K562 (cell line): ENCODE results near the gene ADCY5. TPM values are rescaled to one million over a fixed set of nuclear protein-coding genes. Genes with fewer than 3 reads are reported as not detected.

Experiments used
- ATAC-seq: fragments of 200-7000 bp; cut with Tn5 transposase; 3 replicates; pipeline ENCODE4 v1.9.1; 2020; ENCODE audit warnings: moderate library complexity
- BruUV-seq: library from RNA; stranded (reverse); fragments of 400-500 nt; replicated peaks from 2 replicates; lab custom pipeline; 2021; lab: Mats Ljungman, UMichigan
- CTCF ChIA-PET: fragments of 300-600 bp; formaldehyde crosslinking; extraction: SDS; loops from one replicate; lab custom pipeline; 2021; ENCODE audit warnings: low intra/inter-chr PET ratio; lab: Yijun Ruan, JAX
- POLR2A ChIA-PET: fragments of 300-600, 350-650 bp; sonication (Branson Sonifier 250); formaldehyde crosslinking; extraction: SDS; loops from one replicate; lab custom pipeline; 2021; ENCODE audit warnings: antibody characterized with exemption, inconsistent platforms; lab: Yijun Ruan, JAX
- DNase-seq, 4 experiments: peaks; one replicate each; pipeline versions ENCODE4 v3.0.0 to v3.0.0-alpha.2; 2011 to 2018; ENCODE audit warnings: low spot score in 3 of 4, mixed read lengths in 3 of 4; ENCODE audit errors: extremely low read depth in 1 of 4
- FAIRE-seq: peaks from 2 replicates; lab custom pipeline; 2011; peaks lifted over from hg19 to GRCh38; lab: Jason Lieb, UNC
- H2AFZ ChIP-seq: 2 replicates; pipeline ENCODE4 v1.6.0; 2011; ENCODE audit warnings: low read depth, low read length, control low read depth, inconsistent platforms
- H3K27ac ChIP-seq: fragments of 200-600 bp; 3 replicates; pipeline ENCODE4 v1.8.0; 2011; ENCODE audit warnings: low read depth, mild to moderate bottlenecking, control low read depth, inconsistent platforms, low read length, moderate library complexity, mixed read lengths; ENCODE audit errors: extremely low read depth
- H3K27me3 ChIP-seq, 2 experiments: fragments of 300-600 bp in 1 of 2; 2 replicates in 1 of 2; 3 replicates in 1 of 2; pipeline versions ENCODE4 v1.6.0 to v1.8.0; 2011; ENCODE audit warnings: inconsistent platforms in 2 of 2, low read length in 2 of 2, mild to moderate bottlenecking in 1 of 2, mixed read lengths in 1 of 2, moderate library complexity in 1 of 2; ENCODE audit not compliant: control insufficient read depth in 2 of 2, insufficient read depth in 2 of 2
- H3K36me3 ChIP-seq: fragments of 300-600 bp; 3 replicates; pipeline ENCODE4 v1.8.0; 2011; ENCODE audit warnings: mild to moderate bottlenecking, low read length, inconsistent platforms; ENCODE audit not compliant: control insufficient read depth, insufficient read depth
- H3K4me1 ChIP-seq, 2 experiments: fragments of 200-600 bp in 1 of 2; replicated peaks in 1 of 2; 2 replicates in 1 of 2; 3 replicates in 1 of 2; pipeline versions ENCODE4 v1.5.1 to v1.8.0; 2011; ENCODE audit warnings: inconsistent platforms in 2 of 2, low read length in 2 of 2, mild to moderate bottlenecking in 1 of 2, mixed read lengths in 1 of 2, moderate library complexity in 1 of 2; ENCODE audit not compliant: control insufficient read depth in 2 of 2, insufficient read depth in 2 of 2
- H3K4me2 ChIP-seq: 2 replicates; pipeline ENCODE4 v1.6.1; 2011; ENCODE audit warnings: low read length, control low read depth, inconsistent platforms, mixed read lengths; ENCODE audit not compliant: insufficient read depth
- H3K4me3 ChIP-seq: fragments of 200-600 bp; sonication (generic), shearing (Covaris generic); 2 replicates; pipeline ENCODE4 v1.5.1; 2016; ENCODE audit warnings: control low read depth, inconsistent platforms
- H3K79me2 ChIP-seq: fragments of 200-600 bp; 3 replicates; pipeline ENCODE4 v1.8.0; 2011; ENCODE audit warnings: low read length, inconsistent platforms; ENCODE audit not compliant: control insufficient read depth, insufficient read depth
- H3K9ac ChIP-seq, 2 experiments: 2 replicates each; pipeline versions ENCODE4 v1.6.0 to v1.6.1; 2011; ENCODE audit warnings: low read depth in 2 of 2, low read length in 2 of 2, control low read depth in 1 of 2, inconsistent platforms in 1 of 2, mild to moderate bottlenecking in 1 of 2, mixed read lengths in 1 of 2; ENCODE audit not compliant: insufficient read depth in 1 of 2
- H3K9me1 ChIP-seq: one replicate; pipeline ENCODE4 v1.6.0; 2011; ENCODE audit warnings: inconsistent platforms, mild to moderate bottlenecking, low read length, moderate library complexity; ENCODE audit not compliant: control insufficient read depth, insufficient read depth
- H3K9me3 ChIP-seq: replicated peaks from 2 replicates; pipeline ENCODE4 v1.5.1; 2011; ENCODE audit warnings: low read depth, low read length, inconsistent platforms; ENCODE audit not compliant: control insufficient read depth, insufficient read depth
- H4K20me1 ChIP-seq: replicated peaks from 2 replicates; pipeline ENCODE4 v1.6.1; 2011; ENCODE audit warnings: low read length, inconsistent platforms, mixed read lengths; ENCODE audit not compliant: control insufficient read depth, insufficient read depth
- DNMT1 ChIP-seq: fragments of 450-650 bp; IDR thresholded peaks from 2 replicates; pipeline ENCODE4 v1.6.1; 2016; ENCODE audit warnings: antibody characterized with exemption, mild to moderate bottlenecking
- WGBS: fragments of 100-300 bp; shearing (Covaris generic); methylation state at CpG from one replicate; pipeline ENCODE4 v1.1.6; 2016; ENCODE audit warnings: low coverage, mixed read lengths; ENCODE audit not compliant: insufficient coverage; ENCODE audit errors: missing lambda C conversion rate; 5-methylcytosine and 5-hydroxymethylcytosine counted together
- in situ Hi-C: fragments of 300-500 bp; cut with MboI; formaldehyde crosslinking; loops from 4 replicates; pipeline ENCODE4 v1.15.0; 2018; ENCODE audit warnings: inconsistent platforms, mixed read lengths
- intact Hi-C: fragments of 100-400 bp; cut with micrococcal nuclease; formaldehyde crosslinking; loops from 2 replicates; pipeline ENCODE4 v1.14.2; 2022
- polyA plus RNA-seq, 8 experiments: library from polyadenylated mRNA; depleted of rRNA in 4 of 8; stranded (reverse) in 5 of 8; unstranded in 3 of 8; fragments of >200 nt; fragmentation: Nextera tagmentation in 2 of 8; fragmentation: Illumina TruSeq in 1 of 8; extraction: Ambion mirVana in 2 of 8; extraction: Trizol in 1 of 8; gene quantifications; 2 replicates each; pipeline versions ENCODE4 v1.2.1 to v1.2.3, GENCODE V29; 2011 to 2014; ENCODE audit warnings: inconsistent platforms in 1 of 8, missing spikeins in 1 of 8
- total RNA-seq, 7 experiments: library from RNA; depleted of rRNA in 6 of 7; stranded (reverse); fragments of >200 nt in 6 of 7; fragmentation: Illumina TruSeq in 2 of 7; extraction: Trizol in 2 of 7; gene quantifications; 2 replicates each; pipeline versions ENCODE4 v1.2.1 to v1.2.3, GENCODE V29; 2011 to 2021; ENCODE audit warnings: low replicate concordance in 1 of 7
- TF ChIP-seq, protein P1 (sequence below): IDR thresholded peaks from 2 replicates; pipeline ENCODE4 v1.6.1; 2014; ENCODE audit warnings: antibody characterized with exemption
- TF ChIP-seq, protein P2 (sequence below): IDR thresholded peaks from 2 replicates; pipeline ENCODE4 v1.6.1; 2016; ENCODE audit warnings: missing genetic modification characterization, missing compliant biosample characterization

The ADCY5 gene
- total and polyA plus RNA-seq, 9 of the 15 experiments (the other 6 are each of a cell fraction or from before 2014, with no cell fraction given) = under 0.01 TPM; not detected in 8

DNA sequence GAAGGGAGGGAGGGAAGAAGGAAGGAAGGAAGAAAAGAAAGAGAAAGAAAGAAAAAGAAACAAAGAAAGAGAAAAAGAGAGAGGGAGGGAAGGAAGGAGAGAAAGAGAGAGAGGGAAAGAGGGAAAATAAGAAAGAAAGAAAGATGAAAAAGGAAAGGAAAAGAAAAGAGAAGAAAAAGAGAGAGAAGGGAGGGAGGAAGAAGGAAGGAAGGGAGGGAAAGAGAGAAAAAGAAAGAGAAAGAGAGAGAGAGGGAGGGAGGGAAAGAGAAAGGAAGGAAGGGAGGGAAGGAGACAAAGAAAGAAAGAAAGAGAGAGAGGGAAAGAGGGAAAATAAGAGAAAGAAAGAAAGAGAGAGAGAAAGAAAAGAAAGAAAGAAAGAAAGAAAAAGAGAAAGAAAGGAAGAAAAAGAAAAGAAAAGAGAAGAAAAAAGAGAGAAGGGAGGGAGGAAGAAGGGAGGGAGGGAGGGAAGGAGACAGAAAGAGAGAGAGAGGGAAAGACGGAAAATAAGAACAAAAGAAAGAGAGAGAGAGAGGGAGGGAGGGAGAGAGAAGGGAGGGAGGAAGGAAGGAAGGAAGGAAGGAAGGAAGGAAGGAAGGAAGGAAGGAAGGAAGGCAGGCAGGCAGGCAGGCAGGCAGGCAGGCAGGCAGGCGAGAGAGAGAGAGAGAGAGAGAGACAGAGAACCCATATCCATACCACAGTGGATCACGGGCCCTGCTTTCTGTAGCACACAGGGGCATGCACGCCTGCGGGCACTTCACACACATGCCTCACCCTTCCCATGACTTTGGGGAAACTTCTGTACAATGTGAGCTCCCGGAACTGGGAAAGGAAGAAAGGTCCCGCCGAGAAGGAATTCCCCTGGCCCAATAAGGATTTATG, 52.5 kb downstream of the ADCY5 start:
- H3K9ac ChIP-seq = no peak overlapping the region
- no peak overlapping the region for H3K4me3 ChIP-seq
- no peaks in the 10 kb centered on the region for H3K4me1 ChIP-seq
- no peaks in the 10 kb centered on the region for H3K9me1 ChIP-seq
- POLR2A ChIA-PET = no interaction called here
- H3K9me3 ChIP-seq = no peaks in the 10 kb centered on the region
- H3K36me3 ChIP-seq = no peaks in the 10 kb centered on the region
- no peak for FAIRE-seq
- intact Hi-C loops = no loop called here
- TF ChIP-seq DNMT1 = no peak
- TF ChIP-seq, protein P1, sequence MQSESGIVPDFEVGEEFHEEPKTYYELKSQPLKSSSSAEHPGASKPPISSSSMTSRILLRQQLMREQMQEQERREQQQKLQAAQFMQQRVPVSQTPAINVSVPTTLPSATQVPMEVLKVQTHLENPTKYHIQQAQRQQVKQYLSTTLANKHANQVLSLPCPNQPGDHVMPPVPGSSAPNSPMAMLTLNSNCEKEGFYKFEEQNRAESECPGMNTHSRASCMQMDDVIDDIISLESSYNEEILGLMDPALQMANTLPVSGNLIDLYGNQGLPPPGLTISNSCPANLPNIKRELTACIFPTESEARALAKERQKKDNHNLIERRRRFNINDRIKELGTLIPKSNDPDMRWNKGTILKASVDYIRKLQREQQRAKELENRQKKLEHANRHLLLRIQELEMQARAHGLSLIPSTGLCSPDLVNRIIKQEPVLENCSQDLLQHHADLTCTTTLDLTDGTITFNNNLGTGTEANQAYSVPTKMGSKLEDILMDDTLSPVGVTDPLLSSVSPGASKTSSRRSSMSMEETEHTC = no peak
- TF ChIP-seq, protein P2, sequence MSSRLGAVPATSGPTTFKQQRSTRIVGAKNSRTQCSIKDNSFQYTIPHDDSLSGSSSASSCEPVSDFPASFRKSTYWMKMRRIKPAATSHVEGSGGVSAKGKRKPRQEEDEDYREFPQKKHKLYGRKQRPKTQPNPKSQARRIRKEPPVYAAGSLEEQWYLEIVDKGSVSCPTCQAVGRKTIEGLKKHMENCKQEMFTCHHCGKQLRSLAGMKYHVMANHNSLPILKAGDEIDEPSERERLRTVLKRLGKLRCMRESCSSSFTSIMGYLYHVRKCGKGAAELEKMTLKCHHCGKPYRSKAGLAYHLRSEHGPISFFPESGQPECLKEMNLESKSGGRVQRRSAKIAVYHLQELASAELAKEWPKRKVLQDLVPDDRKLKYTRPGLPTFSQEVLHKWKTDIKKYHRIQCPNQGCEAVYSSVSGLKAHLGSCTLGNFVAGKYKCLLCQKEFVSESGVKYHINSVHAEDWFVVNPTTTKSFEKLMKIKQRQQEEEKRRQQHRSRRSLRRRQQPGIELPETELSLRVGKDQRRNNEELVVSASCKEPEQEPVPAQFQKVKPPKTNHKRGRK (tag) = peak; percentile 94
- TF ChIP-seq, all 486 proteins: peak for 1
- in situ Hi-C loops = no loop called here
- H3K79me2 ChIP-seq = no peaks in the 10 kb centered on the region
- CTCF ChIA-PET = no interaction called here
- H2AFZ ChIP-seq = no peak overlapping the region
- ATAC-seq (no peak), DNase-seq (no peak)
- no peak overlapping the region for H3K4me2 ChIP-seq
- 1% methylated on average over 7 of the region's 8 CpGs for WGBS
- no peaks in the 10 kb centered on the region for H4K20me1 ChIP-seq
- BruUV-seq = no TSS peak
- peaks cover 0 to 21% of the 10 kb centered on the region in 2 experiments for H3K27me3 ChIP-seq
- H3K27ac ChIP-seq = no peak overlapping the region
